Measurements from ENCODE around the gene ATRN. TPM values are rescaled to one million over a fixed set of nuclear protein-coding genes. Genes with fewer than 3 reads are reported as not detected.

The ATRN gene
- total RNA-seq, 2 experiments from 2014 or later: 0.09 to 4.5 TPM

DNA sequence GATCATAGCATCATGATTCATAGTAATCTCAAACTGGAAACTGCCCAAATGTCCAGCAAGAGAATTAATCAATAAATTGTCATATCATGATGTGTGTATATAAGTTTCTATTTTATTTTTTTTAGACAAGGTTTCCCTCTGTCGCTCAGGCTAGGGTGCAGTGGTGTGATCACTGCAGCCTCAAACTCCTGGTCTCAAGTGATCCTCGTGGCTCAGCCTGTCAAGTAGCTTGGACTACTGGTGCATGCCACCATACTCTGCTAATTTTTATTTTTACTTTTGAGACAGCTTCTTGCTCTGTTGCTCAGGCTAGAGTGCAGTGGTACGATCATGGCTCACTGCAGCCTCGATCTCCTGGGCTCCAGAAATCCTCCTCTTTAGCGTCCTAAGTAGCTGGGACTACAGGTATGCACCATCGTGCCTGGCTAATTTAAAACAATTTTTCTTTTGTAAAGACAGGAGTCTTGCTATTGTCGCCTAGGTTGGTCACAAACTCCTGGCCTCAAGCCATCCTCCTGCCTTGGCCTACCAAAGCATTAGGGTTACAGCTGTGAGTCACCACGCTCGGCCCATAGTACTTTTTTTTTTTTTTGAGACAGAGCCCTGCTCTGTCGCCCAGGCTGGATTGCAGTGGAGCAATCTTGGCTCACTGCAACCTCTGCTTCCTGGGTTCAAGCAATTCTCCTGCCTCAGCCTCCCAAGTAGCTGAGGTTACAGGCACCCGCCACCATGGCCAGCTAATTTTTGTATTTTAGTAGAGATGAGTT lies 8.7 kb upstream of the ATRN start:
- no peak overlapping the region for H3K27ac ChIP-seq (ENCODE audit: low read depth, low read length, poor library complexity, severe bottlenecking)
- H3K9me2 ChIP-seq (ENCODE audit: insufficient read depth, low read length): no peaks in the 10 kb centered on the region
- BruUV-seq (replicated peaks): no TSS peak
- POLR2A ChIA-PET: interaction anchor here (0.8 kb wide), 1 partner anchor 25 kb away, joined by 3 read pairs; no protein-coding TSS in a partner anchor
- no peaks in the 10 kb centered on the region for H3K36me3 ChIP-seq (ENCODE audit: insufficient read depth, low read length)
- H3K4me3 ChIP-seq (ENCODE audit: low read depth, low read length, poor library complexity, severe bottlenecking): no peak overlapping the region
- no peaks in the 10 kb centered on the region for H3K4me1 ChIP-seq (ENCODE audit: insufficient read depth, low read length, poor library complexity, severe bottlenecking)
- H3K79me2 ChIP-seq (ENCODE audit: insufficient read depth, low read depth, low read length): no peaks in the 10 kb centered on the region
- H3K9me3 ChIP-seq (ENCODE audit: low read length): no peaks in the 10 kb centered on the region
- H2AFZ ChIP-seq (ENCODE audit: low read length): no peak overlapping the region
- TF ChIP-seq, protein P1, sequence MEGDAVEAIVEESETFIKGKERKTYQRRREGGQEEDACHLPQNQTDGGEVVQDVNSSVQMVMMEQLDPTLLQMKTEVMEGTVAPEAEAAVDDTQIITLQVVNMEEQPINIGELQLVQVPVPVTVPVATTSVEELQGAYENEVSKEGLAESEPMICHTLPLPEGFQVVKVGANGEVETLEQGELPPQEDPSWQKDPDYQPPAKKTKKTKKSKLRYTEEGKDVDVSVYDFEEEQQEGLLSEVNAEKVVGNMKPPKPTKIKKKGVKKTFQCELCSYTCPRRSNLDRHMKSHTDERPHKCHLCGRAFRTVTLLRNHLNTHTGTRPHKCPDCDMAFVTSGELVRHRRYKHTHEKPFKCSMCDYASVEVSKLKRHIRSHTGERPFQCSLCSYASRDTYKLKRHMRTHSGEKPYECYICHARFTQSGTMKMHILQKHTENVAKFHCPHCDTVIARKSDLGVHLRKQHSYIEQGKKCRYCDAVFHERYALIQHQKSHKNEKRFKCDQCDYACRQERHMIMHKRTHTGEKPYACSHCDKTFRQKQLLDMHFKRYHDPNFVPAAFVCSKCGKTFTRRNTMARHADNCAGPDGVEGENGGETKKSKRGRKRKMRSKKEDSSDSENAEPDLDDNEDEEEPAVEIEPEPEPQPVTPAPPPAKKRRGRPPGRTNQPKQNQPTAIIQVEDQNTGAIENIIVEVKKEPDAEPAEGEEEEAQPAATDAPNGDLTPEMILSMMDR (conservative IDR thresholded peaks at IDR 0.05; ENCODE audit: low read length): no peak
- TF ChIP-seq EZH2phosphoT487 (IDR thresholded peaks at IDR 0.05; ENCODE audit: borderline replicate concordance, low read depth, low read length): no peak
- no peak overlapping the region for H3K4me2 ChIP-seq (ENCODE audit: low read length)
- H4K20me1 ChIP-seq (ENCODE audit: insufficient read depth, low read length): no peaks in the 10 kb centered on the region
- CTCF ChIA-PET (ENCODE audit: unreplicated experiment): no interaction called here
- no peak for DNase-seq (ENCODE audit: low spot score)
- intact Hi-C loops (cut with micrococcal nuclease; ENCODE audit: unreplicated experiment): no loop called here

DNA sequence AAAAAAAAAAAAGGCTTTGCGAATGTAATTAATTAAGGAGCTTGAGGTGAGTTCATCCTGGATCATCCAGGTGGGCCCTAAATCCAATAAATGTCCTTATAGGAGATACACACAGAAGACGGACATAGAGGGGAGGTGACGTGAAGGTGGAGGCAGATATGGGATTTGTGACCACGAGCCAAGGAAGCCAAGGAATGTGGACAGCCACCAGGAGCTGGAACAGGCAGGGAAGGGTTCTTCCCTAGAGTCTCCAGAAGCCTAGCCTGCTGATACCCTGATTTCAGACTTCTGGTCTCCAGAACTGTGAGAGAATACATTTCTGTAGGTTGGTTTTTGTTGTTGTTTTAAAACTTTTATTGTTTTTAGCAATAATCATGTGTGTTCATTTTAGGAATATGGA lies 6.7 kb upstream of the ATRN start:
- intact Hi-C loops (cut with micrococcal nuclease; ENCODE audit: unreplicated experiment): no loop called here
- H3K27ac ChIP-seq (ENCODE audit: low read depth, low read length, poor library complexity, severe bottlenecking): no peak overlapping the region
- no peaks in the 10 kb centered on the region for H3K36me3 ChIP-seq (ENCODE audit: insufficient read depth, low read length)
- CTCF ChIA-PET (ENCODE audit: unreplicated experiment): no interaction called here
- BruUV-seq (replicated peaks): no TSS peak
- no peaks in the 10 kb centered on the region for H4K20me1 ChIP-seq (ENCODE audit: insufficient read depth, low read length)
- no peaks in the 10 kb centered on the region for H3K4me1 ChIP-seq (ENCODE audit: insufficient read depth, low read length, poor library complexity, severe bottlenecking)
- no peak overlapping the region for H3K4me3 ChIP-seq (ENCODE audit: low read depth, low read length, poor library complexity, severe bottlenecking)
- POLR2A ChIA-PET: no interaction called here
- no peak for DNase-seq (ENCODE audit: low spot score)
- no peak for TF ChIP-seq EZH2phosphoT487 (IDR thresholded peaks at IDR 0.05; ENCODE audit: borderline replicate concordance, low read depth, low read length)
- TF ChIP-seq, protein P1 (conservative IDR thresholded peaks at IDR 0.05; ENCODE audit: low read length): no peak
- no peak overlapping the region for H2AFZ ChIP-seq (ENCODE audit: low read length)
- H3K9me2 ChIP-seq (ENCODE audit: insufficient read depth, low read length): no peaks in the 10 kb centered on the region
- no peaks in the 10 kb centered on the region for H3K9me3 ChIP-seq (ENCODE audit: low read length)
- no peaks in the 10 kb centered on the region for H3K79me2 ChIP-seq (ENCODE audit: insufficient read depth, low read depth, low read length)
- H3K4me2 ChIP-seq (ENCODE audit: low read length): no peak overlapping the region

DNA sequence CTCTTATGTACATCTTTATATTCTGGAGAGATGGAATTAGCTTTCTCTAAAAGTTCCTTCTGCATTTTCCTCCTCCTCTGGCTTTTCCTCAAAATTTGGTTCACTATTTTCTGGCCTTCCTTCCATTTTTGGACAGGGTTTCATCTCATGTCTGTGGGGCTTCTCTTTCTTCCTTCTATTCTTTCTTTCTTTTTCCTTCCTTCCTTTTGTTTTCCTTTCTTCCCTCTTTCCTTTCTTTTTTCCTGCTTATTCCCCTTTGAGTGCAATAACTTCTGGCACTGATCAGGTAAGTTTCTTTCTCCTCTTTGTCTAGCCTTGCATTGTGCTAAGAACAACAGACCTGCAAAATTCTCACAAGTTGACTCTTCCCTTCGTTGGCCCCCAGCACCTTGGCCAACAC lies 5.5 kb upstream of the ATRN start:
- Histone ChIP-seq H3K9me3 (ENCODE audit: low read length) (no peaks in the 10 kb centered on the region), H4K20me1 (ENCODE audit: insufficient read depth, low read length) (no peaks in the 10 kb centered on the region), H3K9me2 (ENCODE audit: insufficient read depth, low read length) (no peaks in the 10 kb centered on the region), H3K27ac (ENCODE audit: low read depth, low read length, poor library complexity, severe bottlenecking) (no peak overlapping the region), H3K79me2 (ENCODE audit: insufficient read depth, low read depth, low read length) (no peaks in the 10 kb centered on the region), H3K4me1 (ENCODE audit: insufficient read depth, low read length, poor library complexity, severe bottlenecking) (no peaks in the 10 kb centered on the region), H3K36me3 (ENCODE audit: insufficient read depth, low read length) (no peaks in the 10 kb centered on the region), H3K4me2 (ENCODE audit: low read length) (no peak overlapping the region), H2AFZ (ENCODE audit: low read length) (no peak overlapping the region), H3K4me3 (ENCODE audit: low read depth, low read length, poor library complexity, severe bottlenecking) (no peak overlapping the region)
- TF ChIP-seq, protein P1 (conservative IDR thresholded peaks at IDR 0.05; ENCODE audit: low read length): no peak
- TF ChIP-seq EZH2phosphoT487 (IDR thresholded peaks at IDR 0.05; ENCODE audit: borderline replicate concordance, low read depth, low read length): no peak
- no TSS peak for BruUV-seq (replicated peaks)
- no peak for DNase-seq (ENCODE audit: low spot score)
- ChIA-PET CTCF (ENCODE audit: unreplicated experiment) (no interaction called here), POLR2A (interaction anchor here (0.6 kb wide), 1 partner anchor 11 kb away, joined by 3 read pairs; no protein-coding TSS in a partner anchor)
- intact Hi-C loops (cut with micrococcal nuclease; ENCODE audit: unreplicated experiment): no loop called here

Measured in OCI-LY7 (cell line).